GM21390 (cell line): ENCODE data around the gene UCHL3.
"Not testable (repeated sequence)": the region's sequence is repeated elsewhere in the genome, so short reads cannot be mapped to it uniquely, and the experiment has no call there.

Source experiments
- ATAC-seq: cut with Tn5 transposase; IDR thresholded peaks from one replicate; pipeline ENCODE4 v1.9.1; 2021; ENCODE audit not compliant: unreplicated experiment

Gene UCHL3

DNA sequence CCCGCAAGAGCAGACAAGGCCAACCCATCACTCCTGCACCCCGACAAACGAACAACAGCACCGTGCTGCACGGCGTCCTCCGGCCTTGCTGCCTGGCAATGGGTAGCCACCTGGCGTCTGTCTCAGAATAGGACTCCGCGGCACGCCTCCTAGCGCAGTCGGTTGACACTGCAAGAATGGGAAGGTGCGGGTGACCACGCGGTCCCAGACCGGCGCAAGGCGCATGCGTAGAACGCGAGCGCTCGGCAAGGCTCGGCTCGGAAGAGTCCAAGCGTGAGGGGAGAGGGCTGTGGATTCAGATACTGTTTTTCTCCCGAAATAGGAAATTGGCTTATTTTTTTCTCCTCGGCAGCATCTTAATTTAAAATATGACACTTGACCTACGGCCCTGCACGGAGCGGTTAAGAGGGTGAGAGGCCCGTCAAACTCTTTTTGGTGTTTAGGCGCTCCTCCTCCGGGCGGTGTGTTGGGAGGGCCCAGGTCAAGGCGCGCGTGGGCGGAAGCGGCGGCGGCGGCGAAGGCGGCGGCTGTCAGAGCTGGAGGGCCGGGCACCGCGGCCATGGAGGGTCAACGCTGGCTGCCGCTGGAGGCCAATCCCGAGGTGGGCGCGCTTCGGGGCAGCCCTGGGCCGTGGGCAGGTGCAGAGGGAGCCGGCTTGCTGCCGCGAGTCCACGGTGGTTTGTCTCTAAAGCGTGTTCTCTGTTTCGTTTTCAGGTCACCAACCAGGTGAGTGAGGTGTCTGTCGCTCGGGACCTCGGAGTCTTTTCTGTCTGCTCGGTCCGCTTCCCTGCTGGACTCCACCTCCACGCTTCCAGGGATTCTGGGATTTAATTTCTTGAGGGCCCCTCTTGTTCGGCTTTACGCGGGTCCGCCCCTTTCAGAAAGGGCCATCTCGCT is at the start of gene UCHL3:
Gene UCHL3 (plus strand): TSS at position 530 of the 897 bp plus-strand sequence. CDS start 30 bp downstream, at position 560.
- peak; percentile 95 for ATAC-seq

DNA sequence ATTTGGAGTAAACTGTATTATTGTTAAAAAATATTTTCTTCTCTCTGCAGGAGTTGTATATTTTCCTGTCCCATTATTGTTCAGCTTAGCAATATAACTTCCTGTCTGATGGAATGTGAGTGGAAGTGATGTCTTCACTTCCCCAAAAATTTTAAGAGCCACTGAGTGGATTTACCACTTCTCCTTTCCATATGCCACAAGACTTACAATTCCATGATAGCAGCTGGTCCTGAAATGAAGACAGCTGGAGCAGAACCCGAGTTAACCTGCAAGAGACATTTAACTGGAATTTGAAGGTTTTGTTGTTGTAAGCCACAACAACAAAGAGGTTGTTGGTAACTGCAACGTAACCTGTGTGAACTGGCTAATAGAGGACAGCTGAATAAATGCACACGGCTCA is 44.3 kb upstream of the UCHL3 start:
- no peak for ATAC-seq

DNA sequence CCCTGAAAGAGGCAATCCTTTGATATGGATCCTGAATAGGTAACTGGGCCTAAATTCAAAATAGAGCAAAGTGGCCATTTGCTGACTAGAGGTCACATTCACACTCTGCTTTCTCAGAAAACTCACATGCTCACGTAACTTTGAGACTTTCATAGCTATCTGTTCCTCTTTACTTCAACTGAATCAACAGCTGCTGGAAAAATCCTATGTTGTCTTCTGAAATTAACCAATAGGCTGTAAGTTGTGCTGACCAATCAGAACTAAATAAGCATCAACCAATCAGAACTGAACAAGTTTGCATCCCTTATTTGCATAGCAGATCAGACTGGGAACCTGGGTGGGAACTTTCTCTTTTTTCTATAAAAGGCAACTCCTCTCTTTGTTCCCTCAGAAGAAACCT is 43.6 kb upstream of the UCHL3 start:
- no peak for ATAC-seq

DNA sequence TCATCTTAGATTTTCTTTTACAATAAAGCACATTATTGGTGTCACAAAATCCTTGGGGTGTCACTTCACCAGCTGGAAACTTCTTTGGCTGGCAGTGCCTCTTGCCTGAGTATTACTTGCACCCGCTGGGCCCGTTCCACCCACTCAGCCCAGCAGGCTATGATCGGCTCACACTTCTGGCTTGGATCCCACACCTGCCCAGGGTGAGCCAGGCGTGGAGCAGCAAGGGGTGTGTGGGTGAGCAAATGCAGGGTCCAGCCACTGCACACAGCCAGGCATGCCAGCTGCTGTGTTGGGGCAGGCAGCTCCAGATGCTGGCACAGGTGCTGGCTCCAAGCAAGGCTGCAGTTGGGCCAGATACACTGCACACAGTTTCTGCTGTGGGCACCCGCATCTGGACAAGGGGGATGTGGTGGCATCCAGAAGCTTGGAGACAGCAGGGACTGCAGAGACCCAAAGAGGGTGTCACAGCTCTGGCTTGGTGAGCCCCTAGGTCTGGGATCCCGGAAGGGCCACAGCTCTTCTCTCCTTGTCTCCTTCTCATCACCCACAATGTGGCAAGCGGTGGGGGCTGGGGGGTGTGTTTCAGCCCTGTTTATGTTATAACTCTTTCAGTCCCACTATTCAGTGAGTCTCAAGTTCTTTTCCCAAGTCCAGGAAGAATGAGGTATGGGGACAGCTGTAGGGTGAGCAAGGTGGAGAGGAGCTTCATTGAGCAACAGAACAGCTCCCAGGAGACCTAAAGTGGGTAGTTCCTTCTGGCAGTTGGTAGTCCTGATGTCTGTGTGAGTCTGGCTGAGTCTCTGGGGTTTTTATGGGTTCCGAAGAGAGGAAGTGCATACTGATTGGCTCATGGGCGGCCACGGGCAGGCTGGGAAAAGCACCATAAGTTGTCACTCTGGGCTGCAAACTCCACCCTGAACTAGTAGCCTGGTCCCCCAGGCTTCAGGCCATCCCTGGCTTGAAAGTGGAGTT is 42.3 kb upstream of the UCHL3 start:
- no peak for ATAC-seq

DNA sequence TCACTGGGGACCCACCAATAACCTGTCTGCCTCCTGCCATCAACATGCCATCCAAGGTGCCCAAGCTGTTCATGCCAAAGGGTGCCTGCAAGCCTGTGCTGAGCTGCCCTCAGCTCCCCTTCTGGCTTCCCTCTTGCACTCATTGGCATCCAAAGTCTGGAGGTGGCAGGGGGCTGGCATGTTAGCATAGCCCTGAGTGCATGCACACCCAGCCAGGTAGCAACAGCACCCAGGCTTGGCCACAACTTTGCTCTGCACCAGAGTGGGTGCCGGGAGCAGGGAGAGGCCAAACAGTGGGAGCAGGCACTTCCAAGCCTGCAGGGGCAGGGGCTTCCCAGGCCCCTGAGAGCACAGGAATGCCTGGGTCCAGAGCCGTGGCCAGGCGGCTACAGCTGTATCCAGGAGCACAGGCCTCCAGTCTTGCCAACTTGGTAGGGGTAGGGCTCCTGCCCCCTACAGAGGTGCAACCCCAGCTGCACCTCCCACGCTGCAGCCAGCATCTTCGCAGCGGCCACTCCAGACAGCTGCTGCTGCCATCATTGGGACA is 41.5 kb upstream of the UCHL3 start:
- ATAC-seq, result no peak

DNA sequence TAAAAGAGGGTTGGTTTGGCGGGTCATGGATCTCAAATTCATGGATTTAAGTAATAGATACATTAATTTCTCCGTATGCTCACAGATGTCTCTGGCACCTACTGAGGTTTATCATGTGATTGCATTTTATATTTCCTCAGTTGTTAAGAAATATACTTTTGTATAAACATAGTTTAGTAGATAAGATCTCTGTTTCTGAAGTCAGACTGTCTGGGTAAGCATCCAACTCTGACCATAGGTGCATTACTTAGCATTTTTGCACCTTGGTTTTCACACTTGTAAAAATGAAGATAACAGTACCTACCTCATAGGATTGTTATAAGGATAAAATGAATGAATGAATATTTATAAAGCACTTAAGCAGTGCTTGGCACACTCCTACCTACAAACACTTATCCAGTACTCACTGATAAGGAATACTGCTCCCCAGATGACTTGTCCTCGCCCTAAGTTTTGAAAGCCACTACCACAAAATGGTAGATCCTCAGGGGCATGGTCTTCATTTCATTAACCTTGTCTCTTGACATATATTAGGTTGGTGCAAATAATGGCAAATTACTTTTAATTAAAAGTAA is 38.5 kb upstream of the UCHL3 start:
- ATAC-seq, result no peak

DNA sequence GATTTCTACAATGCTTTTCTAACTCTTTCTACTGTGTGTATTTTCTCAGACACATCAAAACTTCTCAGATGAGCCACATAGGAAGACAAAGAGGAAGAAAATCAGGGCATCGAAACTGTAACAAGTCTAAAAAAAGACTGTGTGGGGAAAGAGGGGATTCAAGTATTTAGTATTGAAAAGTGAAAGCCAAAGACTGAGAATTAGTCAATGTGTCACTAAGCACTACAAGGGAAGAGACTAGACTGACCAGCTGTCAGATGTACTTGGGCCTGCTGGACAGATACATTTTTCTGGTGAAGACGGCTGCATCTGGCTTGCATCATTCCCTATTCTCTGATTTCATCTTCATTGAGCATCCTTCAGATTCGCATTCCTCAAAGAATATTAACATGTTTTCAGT is 37.3 kb upstream of the UCHL3 start:
- peak; percentile 90 for ATAC-seq

DNA sequence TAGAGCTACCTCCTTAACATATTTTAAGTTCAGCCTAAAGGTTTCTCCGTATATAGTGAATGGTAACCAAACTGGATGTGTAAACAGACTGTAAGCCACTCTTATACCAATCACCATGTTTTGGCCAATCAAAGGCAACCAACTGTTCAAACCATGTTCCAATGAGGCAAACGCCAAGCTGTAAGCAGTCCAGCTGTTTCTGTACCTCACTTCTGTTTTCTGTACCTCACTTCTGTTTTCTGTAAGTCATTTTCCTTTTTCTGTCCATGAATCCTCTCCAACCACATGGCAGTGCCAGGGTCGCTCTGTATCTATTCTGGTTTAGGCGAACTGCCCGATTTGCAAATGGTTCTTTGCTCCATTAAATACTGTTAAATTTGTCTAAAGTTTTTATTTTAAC is 36.3 kb upstream of the UCHL3 start:
- ATAC-seq, result no peak

DNA sequence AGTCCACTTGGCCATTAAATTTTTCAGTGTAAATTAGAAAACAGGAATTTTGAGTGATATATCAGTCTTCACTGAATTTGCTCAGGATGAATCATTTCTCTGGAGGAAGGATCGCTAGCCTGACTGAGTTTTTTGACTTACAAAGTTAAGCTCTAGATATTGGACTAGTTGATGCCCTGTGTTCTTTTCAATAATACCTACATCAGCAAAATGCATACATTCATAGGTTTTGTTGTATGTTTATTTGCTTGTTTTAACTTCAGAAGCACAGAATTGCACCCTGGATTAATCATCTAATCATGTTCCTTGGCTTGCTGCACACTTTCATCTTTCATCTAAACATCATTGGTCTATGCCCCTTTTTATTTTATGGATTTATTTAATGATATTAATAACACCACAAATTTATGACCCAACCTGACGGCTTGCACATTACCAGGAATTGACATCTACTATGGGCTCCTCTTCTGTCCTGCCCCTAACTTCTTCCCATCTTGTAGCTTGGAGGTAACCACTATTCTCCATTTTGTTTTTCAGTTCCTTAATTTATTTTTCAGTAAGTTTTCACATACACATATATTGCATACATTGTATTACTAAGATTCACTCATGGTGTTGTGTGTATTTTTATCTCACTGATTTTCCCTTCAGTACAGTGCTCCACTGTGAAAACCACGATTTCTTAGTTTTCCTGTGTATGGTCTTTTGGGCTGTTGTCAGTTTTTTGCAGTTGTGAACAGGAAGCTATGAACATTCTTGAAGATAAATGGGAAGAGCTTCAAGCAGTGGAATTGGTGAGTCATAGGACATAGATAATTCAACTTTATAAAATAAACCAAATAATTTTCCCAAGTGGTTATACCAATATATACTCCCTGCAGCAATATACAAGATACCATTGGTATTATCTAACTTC is 35.3 kb upstream of the UCHL3 start:
- ATAC-seq, result no peak

DNA sequence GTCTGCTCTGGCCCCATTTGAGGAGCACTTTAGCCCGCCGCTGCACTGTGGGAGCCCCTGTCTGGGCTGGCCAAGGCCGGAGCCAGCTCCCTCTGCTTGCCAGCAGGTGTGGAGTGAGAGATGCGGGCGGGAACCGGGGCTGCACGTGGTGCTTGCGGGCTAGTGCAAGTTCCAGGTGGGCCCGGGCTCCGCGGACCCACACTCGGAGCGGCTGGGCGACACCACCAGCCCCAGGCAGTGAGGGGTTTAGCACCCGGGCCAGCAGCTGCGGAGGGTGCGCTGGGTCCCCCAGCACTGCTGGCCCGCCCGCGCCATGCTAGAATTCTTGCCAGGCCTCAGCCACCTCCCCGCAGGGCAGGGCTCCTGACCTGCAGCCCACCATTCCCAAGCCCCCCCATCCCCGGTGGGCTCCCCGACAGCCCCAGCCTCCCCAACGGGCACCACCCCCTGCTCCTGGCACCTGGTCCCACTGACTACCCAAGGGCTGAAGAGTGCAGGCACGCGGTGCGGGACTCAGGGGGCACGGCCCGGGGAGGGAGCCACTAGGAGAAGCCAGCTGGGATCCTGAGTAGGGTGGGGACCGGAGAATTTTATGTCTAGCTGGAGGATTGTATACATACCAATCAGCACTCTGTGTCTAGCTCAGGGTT is 31.0 kb upstream of the UCHL3 start:
- ATAC-seq, result no peak

DNA sequence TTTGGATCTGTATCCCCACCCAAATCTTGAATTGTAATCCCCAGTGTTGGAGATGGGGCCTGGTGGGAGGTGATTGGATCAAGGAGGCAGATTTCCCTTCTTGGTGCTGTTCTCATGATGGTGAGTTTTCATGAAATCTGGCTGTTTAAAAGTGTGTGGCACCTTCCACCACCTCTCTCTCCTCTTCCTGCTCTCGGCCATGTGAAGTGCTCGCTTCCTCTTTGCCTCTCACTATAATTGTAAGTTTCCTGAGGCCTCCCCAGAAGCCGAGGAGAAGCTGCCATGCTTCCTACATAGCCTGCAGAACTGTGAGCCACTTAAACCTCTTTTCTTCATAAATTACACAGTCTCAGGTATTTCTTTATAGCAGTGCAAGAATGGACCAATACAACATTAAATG is 27.6 kb upstream of the UCHL3 start:
- ATAC-seq, result no peak

DNA sequence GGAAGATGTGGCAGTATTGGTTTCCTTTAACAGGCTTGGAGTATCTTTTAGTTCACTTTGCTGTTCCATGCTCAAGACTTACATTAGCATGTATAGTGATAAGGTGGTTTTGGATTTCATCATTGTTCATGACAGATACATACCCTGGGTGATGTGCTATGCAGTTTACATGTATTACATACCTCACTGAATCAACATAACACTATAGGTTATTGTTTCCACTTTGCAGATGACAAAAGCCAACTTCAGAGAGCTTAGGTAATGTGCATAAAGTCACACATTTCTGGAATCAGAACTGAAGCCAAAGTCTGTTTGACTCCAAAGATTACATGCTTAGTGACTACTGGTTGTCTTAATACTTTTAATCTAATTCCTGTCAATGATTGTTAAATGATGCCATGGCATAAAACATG is 19.0 kb upstream of the UCHL3 start:
- ATAC-seq, result no peak

DNA sequence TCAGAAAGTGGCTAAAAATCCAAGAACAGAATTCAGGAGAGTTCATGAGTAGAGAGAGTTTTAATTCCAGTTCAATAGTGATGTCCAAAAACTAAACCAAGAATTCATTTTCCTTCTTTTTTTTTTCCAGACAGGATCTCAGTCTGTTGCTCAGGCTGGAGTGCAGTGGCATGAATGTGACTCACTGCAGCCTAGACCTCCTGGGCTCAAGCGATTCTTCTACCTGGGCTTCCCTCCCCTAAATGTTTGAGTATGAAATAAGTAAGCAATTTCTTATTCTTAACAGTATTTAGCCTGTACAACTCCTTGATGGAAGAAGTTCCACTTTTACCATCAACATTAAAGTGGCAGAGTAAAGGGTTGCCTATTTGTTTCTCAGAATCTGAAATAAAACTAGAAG is 15.7 kb upstream of the UCHL3 start:
- no peak for ATAC-seq

DNA sequence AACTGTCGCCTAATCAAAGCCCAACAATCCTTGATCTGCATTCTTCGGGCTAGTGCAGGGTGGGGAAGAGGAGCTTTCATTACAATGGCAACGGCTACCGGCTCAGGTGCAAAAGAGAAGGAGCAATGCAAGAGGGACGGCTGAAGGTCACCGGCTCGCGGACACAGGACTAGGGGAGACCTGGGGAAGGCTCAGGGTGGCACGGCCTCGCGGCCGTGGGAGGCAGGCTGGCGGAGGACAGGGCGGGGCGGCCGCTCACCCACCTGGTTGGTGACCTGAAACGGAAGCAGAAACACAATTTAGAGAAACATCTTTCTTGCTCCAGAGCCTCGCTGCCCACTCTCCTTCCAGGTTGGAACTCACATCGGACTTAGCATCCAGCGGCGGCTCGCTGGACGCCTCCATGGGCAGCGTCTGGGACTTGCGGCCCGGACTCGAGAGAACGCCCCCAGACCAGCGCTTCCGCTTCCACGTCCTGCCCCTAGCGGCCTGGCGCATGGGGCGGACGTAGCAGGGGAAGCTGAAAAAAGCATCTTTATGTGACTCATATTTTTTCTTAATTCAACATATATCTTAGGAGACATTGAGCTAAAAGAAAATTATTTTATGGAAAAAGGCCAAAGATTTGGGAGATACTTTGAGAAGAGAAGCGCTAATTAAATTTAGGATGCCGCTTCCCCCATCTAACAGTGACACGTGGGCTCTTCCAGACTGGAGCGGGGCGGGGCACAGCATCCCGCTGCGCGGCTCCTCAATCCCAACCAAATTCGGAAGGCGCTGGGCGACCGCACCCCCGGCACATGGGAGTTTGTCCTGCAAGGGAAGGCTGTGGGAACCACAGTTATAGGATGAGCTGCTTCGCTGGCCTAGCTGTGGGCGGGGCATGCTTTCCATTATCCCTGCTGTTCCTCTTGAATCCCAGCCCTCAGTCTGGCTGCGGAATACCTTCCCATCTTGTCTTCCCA is 11.9 kb upstream of the UCHL3 start, which contains the start of gene COMMD6:
Gene COMMD6 (minus strand): TSS at position 441 of the 965 bp plus-strand sequence. CDS start 36 bp downstream, at position 405.
- peak; percentile 96 for ATAC-seq

DNA sequence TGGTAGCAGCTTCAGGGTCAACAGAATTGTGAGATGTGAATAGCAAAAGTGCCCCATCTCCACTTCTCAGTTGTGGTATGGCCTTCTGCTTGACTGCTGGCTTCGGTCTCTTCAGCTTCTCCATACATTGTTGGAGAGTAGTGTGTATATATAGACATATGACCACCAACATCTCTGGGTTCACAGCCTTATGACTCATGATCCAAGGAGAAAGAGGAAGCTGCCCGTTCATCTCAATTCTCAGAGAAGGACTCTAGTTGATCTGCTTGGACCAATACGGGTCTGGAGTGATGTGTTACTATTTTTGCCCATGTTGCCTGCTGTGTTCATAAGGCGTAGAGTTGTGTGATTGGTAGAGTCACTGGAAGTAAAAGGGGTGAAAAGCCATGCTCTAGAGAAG is 8.3 kb upstream of the UCHL3 start:
- no peak for ATAC-seq

DNA sequence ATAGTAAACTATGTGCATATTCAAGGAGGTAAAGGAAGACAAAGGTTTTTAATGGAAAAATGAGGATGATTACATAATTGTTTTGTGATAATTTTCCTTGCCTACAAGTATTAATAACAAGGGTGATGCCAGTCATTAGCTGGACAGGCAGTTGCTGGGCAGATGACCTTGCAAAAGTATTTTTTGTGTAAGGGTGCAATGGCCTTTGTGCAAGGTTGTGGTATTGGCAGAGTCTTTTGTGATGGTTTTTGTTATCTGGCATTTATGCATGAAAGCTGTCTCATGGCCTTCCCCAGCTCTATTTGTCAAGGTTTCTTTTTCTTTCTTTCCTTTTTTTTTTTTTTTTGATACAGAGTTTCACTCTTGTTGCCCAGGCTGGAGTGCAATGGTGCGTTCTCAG is 7.6 kb upstream of the UCHL3 start:
- ATAC-seq, result no peak

DNA sequence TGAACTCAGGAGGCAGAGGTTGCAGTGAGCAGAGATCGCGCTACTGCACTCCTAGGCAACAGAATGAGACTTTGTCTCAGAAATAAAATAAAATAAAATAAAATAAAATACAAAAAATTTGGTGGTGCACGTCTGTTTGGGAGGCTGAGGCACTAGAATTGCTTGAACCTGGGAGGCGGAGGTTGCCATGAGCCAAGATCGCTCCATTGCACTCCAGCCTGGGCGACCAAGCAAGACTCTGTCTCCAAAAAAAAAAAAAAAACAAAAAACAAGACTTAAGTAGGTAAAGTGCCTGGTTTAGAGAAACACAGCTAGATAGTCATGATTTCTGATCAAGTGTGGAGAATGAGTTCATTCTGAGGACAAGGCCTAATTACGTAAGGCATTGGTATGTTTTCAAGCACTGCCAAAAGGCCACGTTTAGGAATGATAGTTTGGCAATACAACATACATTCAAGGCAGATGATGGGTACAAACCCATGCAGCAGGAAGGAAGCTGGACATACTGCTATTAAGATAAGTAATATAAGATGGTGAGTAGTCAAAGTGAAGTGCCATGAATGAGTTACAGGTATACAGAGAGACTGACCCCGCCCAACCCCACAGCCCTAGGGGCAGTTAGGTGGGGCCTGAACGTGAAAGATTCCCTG is 4.8 kb upstream of the UCHL3 start:
- no peak for ATAC-seq

DNA sequence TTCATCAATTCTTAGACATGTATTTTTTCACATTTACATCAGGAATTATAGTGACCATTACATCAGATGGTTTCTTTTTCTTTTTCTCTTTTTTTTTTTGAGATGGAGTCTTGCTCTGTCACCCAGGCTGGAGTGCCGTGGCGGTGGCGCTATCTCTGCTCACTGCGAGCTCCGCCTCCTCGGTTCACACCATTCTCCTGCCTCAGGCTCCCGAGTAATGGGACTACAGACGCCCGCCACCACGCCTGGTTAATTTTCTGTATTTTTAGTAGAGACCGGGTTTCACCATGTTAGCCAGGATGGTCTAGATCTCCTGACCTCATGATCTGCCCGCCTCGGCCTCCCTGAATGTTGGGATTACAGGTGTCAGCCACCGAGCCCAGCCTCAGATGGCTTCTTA is 4.2 kb upstream of the UCHL3 start:
- ATAC-seq, result not testable (repeated sequence)
